MM.1S (cell line): ENCODE measurements around the gene FUZ.

Experiments
- EZH2 ChIP-seq: fragments of 300-600 bp; sonication (generic); optimal IDR thresholded peaks from 2 replicates; pipeline ENCODE3; 2017; ENCODE audit warnings: low read depth, mild to moderate bottlenecking, antibody characterized with exemption, low read length, mixed read lengths
- EZH2phosphoT487 ChIP-seq: fragments of 300-600 bp; sonication (generic); IDR thresholded peaks from 2 replicates; pipeline ENCODE4 v1.6.1; 2018; ENCODE audit warnings: antibody characterized with exemption, low read length
- TF ChIP-seq, protein P1 (sequence below): fragments of 300-600 bp; sonication (generic); IDR thresholded peaks from 2 replicates; pipeline ENCODE4 v1.5.1; 2016; ENCODE audit warnings: antibody characterized with exemption, low read length, mixed read lengths

DNA sequence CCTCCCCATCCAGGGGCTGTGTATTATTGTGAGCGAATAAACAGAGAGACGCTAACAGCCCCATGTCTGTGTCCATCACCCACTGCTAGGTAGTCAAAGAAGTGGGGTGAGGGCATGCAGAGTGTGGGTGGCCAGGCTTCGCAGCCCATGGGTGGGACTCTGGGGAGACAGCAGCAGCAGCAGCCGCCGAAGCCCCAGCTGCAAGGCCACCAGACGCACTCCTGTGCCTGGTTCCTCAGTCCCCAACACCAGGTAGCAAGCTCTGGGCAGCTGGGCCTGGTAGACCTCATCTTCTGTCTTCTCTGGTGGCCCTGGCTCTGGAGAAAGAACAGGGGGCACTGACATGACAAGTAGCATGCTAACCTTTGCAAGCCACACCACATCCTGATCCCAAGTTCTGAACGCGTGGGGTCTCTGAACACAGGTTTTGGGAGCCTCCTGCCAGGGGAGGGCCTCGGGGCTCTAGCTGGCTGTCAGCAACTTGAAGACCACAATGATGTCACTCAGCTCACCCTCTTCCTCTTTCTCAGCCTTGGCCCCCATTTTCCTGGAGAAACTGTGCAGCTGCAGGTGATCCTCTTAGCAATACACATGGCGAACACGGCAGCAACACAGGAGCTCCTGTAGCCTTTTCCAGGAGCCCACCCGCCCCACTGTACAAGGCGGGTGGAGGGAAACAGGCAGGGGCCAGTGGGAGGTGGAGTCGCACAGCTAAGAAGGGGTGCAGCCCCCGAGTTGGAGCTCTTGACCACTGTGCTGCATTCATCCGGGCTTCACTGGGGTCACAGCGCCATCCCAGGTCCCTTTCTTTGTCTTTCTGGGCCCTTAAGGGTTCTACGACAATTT is 5.8 kb downstream of the FUZ start:
- TF ChIP-seq, protein P1, sequence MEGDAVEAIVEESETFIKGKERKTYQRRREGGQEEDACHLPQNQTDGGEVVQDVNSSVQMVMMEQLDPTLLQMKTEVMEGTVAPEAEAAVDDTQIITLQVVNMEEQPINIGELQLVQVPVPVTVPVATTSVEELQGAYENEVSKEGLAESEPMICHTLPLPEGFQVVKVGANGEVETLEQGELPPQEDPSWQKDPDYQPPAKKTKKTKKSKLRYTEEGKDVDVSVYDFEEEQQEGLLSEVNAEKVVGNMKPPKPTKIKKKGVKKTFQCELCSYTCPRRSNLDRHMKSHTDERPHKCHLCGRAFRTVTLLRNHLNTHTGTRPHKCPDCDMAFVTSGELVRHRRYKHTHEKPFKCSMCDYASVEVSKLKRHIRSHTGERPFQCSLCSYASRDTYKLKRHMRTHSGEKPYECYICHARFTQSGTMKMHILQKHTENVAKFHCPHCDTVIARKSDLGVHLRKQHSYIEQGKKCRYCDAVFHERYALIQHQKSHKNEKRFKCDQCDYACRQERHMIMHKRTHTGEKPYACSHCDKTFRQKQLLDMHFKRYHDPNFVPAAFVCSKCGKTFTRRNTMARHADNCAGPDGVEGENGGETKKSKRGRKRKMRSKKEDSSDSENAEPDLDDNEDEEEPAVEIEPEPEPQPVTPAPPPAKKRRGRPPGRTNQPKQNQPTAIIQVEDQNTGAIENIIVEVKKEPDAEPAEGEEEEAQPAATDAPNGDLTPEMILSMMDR: no peak
- TF ChIP-seq EZH2phosphoT487: no peak
- TF ChIP-seq EZH2: no peak
